NCI-H2227 treated with DMSO at 0.1 percent for 48 hours (cell line): ENCODE results near the gene CC2D2B.

Experiments
- DNase-seq: peaks from one replicate; lab custom pipeline; 2025; lab: John Stamatoyannopoulos, UW

The CC2D2B gene

GRCh38 chr10:96075977-96076376, 168.2 kb downstream of the CC2D2B start:
- DNase-seq, result no peak

- DNase-seq, result no peak
These were observed 169.4 kb downstream of the CC2D2B start for GRCh38 chr10:96077156-96077555.

GRCh38 chr10:96082153-96082552, 174.4 kb downstream of the CC2D2B start:
- DNase-seq, result no peak
